Measurements from ENCODE around the gene PARD3B. TPM values are rescaled to one million over a fixed set of nuclear protein-coding genes. Genes with fewer than 3 reads are reported as not detected.

PARD3B gene
- total RNA-seq, 1 donor, result 53.1 TPM

DNA sequence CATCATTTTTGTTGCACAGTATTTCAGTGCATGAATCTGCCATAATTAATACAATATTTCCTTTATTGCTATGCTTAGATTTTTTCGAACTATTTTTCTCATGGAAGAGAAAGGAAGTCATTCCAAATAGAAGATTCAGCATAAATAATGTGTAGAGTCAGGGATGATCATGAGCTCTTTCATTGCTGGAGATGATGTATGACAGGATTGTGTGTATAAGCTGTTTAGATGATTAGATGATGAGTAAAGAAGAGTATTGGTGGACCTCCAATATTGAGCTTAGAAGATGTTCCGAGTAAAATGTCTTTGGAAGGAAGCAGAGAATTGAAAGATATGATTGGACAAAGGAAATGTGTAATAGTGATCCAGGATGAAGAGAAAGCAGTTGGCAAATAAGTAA lies 364.5 kb downstream of the PARD3B start:
- no peak for DNase-seq (ENCODE audit: low read depth)
- TF ChIP-seq, protein P1, sequence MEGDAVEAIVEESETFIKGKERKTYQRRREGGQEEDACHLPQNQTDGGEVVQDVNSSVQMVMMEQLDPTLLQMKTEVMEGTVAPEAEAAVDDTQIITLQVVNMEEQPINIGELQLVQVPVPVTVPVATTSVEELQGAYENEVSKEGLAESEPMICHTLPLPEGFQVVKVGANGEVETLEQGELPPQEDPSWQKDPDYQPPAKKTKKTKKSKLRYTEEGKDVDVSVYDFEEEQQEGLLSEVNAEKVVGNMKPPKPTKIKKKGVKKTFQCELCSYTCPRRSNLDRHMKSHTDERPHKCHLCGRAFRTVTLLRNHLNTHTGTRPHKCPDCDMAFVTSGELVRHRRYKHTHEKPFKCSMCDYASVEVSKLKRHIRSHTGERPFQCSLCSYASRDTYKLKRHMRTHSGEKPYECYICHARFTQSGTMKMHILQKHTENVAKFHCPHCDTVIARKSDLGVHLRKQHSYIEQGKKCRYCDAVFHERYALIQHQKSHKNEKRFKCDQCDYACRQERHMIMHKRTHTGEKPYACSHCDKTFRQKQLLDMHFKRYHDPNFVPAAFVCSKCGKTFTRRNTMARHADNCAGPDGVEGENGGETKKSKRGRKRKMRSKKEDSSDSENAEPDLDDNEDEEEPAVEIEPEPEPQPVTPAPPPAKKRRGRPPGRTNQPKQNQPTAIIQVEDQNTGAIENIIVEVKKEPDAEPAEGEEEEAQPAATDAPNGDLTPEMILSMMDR (IDR thresholded peaks at IDR 0.05; ENCODE audit: insufficient read depth, low read depth, low read length), result no peak
- H3K4me3 ChIP-seq (ENCODE audit: low read depth, low read length), result no peak overlapping the region

DNA sequence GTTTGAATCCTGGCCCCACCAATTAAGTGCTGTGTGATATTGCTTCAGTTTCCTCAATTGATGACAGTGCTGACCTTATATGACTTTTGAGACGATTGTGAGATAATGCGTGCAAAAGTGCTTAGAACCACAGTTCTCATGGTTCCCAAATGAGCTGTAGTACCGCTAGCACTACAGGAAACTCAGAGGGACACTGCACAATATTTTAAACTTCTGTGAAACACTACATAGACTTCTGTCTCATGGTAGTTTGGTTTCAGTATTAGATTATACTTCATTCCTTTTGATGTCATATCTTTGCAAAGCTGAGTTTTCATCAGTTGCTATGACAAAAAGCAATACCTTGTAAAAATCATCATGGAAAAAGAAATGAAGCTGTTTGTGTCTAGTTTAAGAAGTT lies 368.0 kb downstream of the PARD3B start:
- TF ChIP-seq, protein P1 (IDR thresholded peaks at IDR 0.05; ENCODE audit: insufficient read depth, low read depth, low read length), result no peak
- H3K4me3 ChIP-seq (ENCODE audit: low read depth, low read length), result no peak overlapping the region
- no peak for DNase-seq (ENCODE audit: low read depth)

DNA sequence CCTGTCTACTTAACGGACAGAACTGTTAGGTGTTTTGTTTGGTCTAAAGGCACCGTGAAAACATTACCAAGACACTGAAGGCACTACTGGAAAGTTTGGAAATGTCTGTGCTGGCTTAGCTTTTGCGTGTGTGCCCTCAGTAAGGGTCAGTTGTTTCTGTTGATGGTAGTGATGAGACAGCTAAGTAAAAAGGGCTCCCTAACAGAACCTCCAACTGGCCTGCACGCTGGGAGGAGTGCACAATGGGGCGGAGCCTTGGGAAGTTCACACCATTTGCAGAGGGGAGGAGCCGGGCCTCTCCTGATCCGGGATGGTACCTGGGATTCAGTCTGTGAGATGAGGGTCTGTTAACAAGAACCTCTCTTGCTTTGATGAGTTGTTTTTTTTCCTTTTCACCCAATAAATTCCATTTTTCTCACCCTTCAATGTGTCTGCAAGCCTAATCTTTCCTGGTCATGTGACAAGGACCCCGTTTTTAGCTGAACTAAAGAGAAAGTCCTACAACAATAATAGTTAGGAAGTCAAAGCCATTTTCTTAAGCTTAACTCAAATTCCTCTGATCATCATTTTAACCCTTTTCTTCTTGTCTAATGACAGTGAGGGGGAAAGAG lies 368.7 kb downstream of the PARD3B start:
- TF ChIP-seq, protein P1 (IDR thresholded peaks at IDR 0.05; ENCODE audit: insufficient read depth, low read depth, low read length), result no peak
- H3K4me3 ChIP-seq (ENCODE audit: low read depth, low read length), result no peak overlapping the region
- no peak for DNase-seq (ENCODE audit: low read depth)

DNA sequence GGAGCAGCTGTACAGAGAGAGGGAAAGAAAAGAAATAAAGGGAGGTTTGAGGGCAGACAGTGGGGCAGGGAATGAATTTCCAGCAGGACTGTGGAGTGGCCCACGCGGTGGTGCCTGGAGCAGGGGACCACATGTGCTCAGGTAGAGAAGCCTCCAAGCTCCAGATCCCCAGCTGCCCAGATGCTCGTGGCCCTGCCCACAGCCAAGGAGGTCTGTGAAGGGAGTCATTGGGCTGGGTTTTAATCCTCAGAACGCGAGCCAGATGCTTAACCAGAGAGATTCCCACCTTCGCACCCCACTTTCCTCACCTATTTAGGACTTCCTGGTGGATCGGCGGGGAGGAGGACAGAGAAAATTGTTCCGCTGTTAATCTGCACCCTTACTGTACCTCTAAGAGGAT lies 369.4 kb downstream of the PARD3B start:
- TF ChIP-seq, protein P1 (IDR thresholded peaks at IDR 0.05; ENCODE audit: insufficient read depth, low read depth, low read length), result no peak
- H3K4me3 ChIP-seq (ENCODE audit: low read depth, low read length), result no peak overlapping the region
- no peak for DNase-seq (ENCODE audit: low read depth)

DNA sequence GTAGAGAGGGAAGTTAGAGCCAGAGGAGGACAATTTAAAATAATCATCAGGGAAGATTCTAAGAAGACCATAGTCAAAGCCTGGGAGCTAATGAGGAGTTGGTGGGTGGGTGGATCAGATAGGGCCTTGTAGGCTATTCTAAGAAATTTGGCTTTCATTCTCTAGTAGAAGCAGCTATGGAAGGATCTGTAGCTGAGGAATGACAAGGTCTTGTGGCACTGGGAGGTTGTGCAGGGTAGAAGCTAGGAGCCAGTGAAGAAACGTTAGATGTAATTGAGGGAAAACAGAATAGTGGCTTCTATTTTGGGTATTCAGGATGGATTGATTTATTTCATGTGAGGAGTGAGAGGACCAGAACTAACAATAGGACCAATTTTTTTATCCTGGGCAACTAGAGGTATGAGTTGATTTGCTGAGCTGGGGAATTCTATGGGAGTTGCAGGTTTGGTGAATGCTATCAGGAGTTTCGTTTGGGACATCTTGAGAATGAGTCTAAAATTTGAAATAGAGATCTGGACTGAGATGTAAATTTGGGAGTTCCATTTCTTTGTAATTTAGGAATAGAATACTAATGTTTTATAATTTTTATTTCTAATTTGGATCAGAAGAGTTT lies 371.9 kb downstream of the PARD3B start:
- TF ChIP-seq, protein P1 (IDR thresholded peaks at IDR 0.05; ENCODE audit: insufficient read depth, low read depth, low read length), result no peak
- H3K4me3 ChIP-seq (ENCODE audit: low read depth, low read length), result no peak overlapping the region
- no peak for DNase-seq (ENCODE audit: low read depth)

DNA sequence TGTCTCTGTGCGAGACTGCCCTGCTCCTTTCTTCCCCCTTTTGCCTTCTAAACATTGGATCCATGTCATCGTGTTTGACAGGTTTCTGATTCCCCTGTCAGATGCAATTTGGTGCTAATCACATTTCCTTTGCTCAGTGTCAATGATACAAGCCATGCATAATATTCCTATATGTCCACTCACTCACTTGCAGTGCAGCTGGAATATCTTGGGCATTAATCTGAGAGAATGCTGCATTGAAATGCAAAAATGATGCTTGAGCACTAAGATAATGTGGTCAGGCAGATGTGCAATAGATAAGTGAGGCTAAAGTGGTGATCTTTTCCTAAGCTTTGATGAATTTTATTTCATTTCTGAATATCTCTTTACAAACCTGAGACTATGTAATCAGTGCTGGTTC lies 375.5 kb downstream of the PARD3B start:
- no peak for DNase-seq (ENCODE audit: low read depth)
- no peak overlapping the region for H3K4me3 ChIP-seq (ENCODE audit: low read depth, low read length)
- TF ChIP-seq, protein P1 (IDR thresholded peaks at IDR 0.05; ENCODE audit: insufficient read depth, low read depth, low read length), result no peak

DNA sequence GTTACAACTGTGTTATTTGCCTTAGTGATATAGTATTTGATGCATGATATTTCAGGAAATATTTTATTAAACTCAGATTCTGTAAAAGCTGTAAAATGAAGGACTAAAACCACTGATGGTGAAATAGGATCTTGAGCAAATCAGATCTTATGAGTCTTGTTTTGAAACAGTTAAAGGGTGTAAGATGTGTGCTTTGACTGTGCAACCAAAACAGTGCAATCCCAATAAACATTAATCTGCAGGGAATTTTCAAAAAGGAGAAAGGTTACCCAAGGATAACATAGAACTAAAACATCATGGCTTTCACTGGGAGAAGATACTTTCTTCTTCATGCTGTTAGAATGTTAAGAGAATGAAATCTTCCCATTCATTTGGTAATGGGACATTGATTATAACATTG lies 378.7 kb downstream of the PARD3B start:
- TF ChIP-seq, protein P1 (IDR thresholded peaks at IDR 0.05; ENCODE audit: insufficient read depth, low read depth, low read length), result no peak
- H3K4me3 ChIP-seq (ENCODE audit: low read depth, low read length), result no peak overlapping the region
- peak; percentile 60 for DNase-seq (ENCODE audit: low read depth)
